BLaER1 treated with 17β-estradiol and CSF1 and Interleukin-3, amounts not matched to agents 10 nM and 100 nM (cell line): ENCODE results near the gene WIPI1.

Source experiments
- H3K27ac ChIP-seq, 11 experiments: shearing (Covaris generic); formaldehyde crosslinking; 2 replicates each; pipeline ENCODE4 v1.8.1; 2022
- H3K27me3 ChIP-seq, 11 experiments: shearing (Covaris generic); formaldehyde crosslinking; 2 replicates each; pipeline ENCODE4 v1.8.1; 2022
- H3K36me3 ChIP-seq, 11 experiments: shearing (Covaris generic); formaldehyde crosslinking; 2 replicates each; pipeline ENCODE4 v1.8.1; 2022
- H3K4me1 ChIP-seq, 10 experiments: shearing (Covaris generic); formaldehyde crosslinking; 2 replicates each; pipeline ENCODE4 v1.8.1; 2022
- H3K4me2 ChIP-seq, 11 experiments: shearing (Covaris generic); formaldehyde crosslinking; 2 replicates each; pipeline ENCODE4 v1.8.1; 2022
- H3K4me3 ChIP-seq, 10 experiments: shearing (Covaris generic); formaldehyde crosslinking; 2 replicates each; pipeline ENCODE4 v1.8.1; 2022
- H3K9ac ChIP-seq, 11 experiments: shearing (Covaris generic); formaldehyde crosslinking; 2 replicates each; pipeline ENCODE4 v1.8.1; 2022
- H3K9me3 ChIP-seq, 11 experiments: shearing (Covaris generic); formaldehyde crosslinking; replicated peaks in 1 of 11; 2 replicates each; pipeline ENCODE4 v1.8.1; 2022
- H4K20me1 ChIP-seq, 11 experiments: shearing (Covaris generic); formaldehyde crosslinking; 2 replicates each; pipeline ENCODE4 v1.8.1; 2022
- Cebpa-rat ChIP-seq, 11 experiments: shearing (Covaris generic); IDR thresholded peaks; 2 replicates each; pipeline ENCODE4 v1.8.1; 2022

Gene WIPI1

DNA sequence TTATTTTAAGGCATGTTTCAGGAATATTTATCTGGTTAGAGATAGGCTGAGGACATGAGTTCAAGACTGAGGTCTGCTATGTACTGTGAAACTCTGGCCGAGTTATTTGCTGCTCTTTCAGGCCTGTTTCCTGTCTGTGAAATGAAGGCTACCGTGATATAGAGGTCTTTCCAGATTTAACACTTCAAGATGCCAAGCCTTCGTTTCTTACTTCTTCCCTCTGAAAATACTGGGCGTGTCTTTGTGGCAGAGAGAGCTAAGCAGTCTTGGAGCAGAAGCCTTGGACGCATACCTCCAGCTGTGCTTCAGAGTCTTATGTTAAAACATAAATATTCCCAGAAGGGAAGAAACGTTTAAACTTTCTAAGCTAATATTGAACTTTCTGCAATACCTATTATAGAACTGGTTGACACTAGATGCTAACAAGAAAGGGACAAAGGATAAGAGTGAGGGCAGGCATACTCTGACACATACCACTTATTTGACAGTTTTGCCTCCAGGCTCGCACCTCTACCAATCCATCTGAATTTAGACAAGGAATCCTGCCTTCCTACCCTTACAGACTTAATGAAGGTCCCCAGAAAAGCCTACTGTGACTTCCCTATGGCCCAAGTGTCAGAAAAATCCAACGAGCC lies 17.5 kb downstream of the WIPI1 start:
- TF ChIP-seq Cebpa-rat (IDR thresholded peaks at IDR 0.05): no peak
- peaks cover 77 to 92% (median 81%) of the 10 kb centered on the region in 10 experiments for H3K4me1 ChIP-seq
- peaks cover 0 to 34% (median 17%) of the 10 kb centered on the region in 11 experiments; a peak in 10 of 22 replicates for H3K36me3 ChIP-seq
- peak overlapping the region; percentile 77 to 94 (median 86) for H3K4me2 ChIP-seq
- H3K27ac ChIP-seq: peak overlapping the region; percentile 1 to 93 (median 86); a peak in 19 of 22 replicates
- H3K9ac ChIP-seq: peak overlapping the region in 10 of 11 experiments; percentile 23 to 79 (median 74); a peak in 15 of 22 replicates
- H3K4me3 ChIP-seq: no peak overlapping the region
- H3K27me3 ChIP-seq: no peaks in the 10 kb centered on the region
- H4K20me1 ChIP-seq: no peaks in the 10 kb centered on the region; a peak in 1 of 22 replicates
- H3K9me3 ChIP-seq: 0 out of 22 replicates have a peak, but pooled peaks cover 0 to 5% (median 0%) of the 10 kb centered on the region in 11 experiments

DNA sequence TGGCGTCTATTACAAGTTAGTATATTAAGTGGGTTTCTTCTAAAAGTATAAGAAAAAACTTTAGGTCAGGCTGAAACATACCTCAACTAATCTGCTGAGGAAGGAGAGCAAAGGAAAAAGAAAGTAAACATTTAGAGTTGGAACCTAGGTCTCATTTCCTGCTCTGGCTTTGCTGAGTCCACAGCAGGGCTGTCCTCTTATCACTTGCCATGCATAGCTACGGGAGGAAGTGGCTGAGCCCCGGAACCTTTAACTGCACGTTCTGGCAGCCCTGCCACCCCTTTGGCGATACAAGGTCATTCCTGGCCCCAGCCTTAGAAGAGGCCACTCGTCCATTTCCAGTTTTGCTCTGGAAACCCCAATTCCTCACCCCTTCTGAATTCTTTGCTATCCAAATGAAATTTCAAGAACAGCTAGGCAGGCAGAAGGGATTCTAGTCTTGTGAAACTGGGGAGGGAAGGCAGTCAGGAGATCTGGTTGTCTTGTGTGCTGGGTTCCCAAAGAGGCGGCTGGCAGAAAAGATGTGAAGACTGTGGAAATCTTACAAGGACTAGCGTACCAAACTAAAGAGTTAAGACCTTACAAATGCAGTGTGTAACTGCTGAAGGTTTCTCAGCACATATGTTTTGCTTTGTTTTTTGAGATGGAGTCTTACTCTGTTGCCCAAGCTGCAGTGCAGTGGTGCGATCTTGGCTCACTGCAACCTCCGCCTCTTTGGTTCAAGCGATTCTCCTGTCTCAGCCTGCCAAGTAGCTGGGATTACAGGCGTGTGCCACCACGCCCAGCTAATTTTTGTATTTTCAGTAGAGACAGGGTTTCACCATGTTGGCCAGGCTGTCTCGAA lies 19.1 kb downstream of the WIPI1 start:
- no peaks in the 10 kb centered on the region for H3K27me3 ChIP-seq
- peak overlapping the region; percentile 76 to 90 (median 85) for H3K4me2 ChIP-seq
- H3K27ac ChIP-seq: peak overlapping the region; percentile 51 to 93 (median 85)
- peak overlapping the region in 4 of 10 experiments; percentile 5 to 36 (median 22); a peak in 8 of 20 replicates for H3K4me3 ChIP-seq
- H4K20me1 ChIP-seq: no peaks in the 10 kb centered on the region; a peak in 1 of 22 replicates
- TF ChIP-seq Cebpa-rat (IDR thresholded peaks at IDR 0.05): no peak
- H3K9ac ChIP-seq: peak overlapping the region; percentile 51 to 72 (median 66); a peak in 21 of 22 replicates
- H3K4me1 ChIP-seq: peaks cover 75 to 93% (median 89%) of the 10 kb centered on the region in 10 experiments
- 0 out of 22 replicates have a peak, but pooled peaks cover 0 to 5% (median 0%) of the 10 kb centered on the region in 11 experiments for H3K9me3 ChIP-seq
- H3K36me3 ChIP-seq: peaks cover 0 to 37% (median 13%) of the 10 kb centered on the region in 11 experiments; a peak in 12 of 22 replicates

DNA sequence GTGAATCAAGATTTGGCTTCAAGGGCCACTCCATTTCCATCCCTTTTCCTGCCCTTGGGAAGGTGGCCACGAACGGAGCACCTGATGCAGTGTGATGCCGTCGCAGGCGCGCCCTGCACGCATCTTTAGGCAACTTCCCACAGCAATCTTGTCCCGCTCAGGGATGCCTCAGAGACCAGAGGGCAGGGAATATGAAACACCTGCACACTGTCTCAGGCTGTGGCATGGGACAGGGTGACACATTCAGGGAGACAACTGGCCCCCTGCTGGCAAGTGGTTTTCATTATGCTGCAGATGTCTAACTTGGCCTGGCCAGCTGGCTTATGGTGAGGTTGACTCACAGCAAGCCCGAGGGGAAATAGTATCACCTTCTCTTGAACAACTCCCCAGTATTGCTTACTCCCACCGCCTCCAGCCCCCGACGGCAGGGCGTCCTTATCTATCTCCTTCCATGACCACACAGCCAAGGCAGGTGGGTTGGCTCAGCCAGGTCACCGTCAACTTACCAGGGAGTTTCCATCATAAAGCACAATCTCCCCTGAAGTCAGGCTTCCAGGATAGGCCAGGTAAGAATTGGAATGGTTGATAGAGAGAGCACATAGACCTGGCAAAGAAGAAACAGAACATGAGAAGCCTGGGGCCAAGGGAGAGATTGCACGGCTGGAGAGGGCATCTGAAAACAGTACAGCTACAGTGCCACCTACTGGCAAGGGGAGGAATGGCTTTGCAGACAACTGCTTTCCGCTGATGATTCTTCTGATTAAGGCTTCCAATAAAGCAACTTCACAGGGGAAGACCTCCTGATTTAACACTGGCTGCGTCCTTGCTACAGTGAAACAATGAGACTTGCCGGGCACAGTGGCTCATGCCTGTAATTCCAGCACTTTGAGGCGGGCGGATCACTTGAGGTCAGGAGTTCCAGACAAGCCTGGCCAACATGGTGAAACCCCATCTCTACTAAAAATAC lies 21.1 kb downstream of the WIPI1 start:
- Histone ChIP-seq H4K20me1 (no peaks in the 10 kb centered on the region; a peak in 1 of 22 replicates), H3K9ac (peak overlapping the region in 7 of 11 experiments; percentile 17 to 72 (median 51); a peak in 8 of 22 replicates), H3K27me3 (no peaks in the 10 kb centered on the region), H3K4me2 (peak overlapping the region; percentile 26 to 90 (median 85)), H3K9me3 (no peaks in the 10 kb centered on the region), H3K27ac (peak overlapping the region in 9 of 11 experiments; percentile 0 to 88 (median 78); a peak in 15 of 22 replicates), H3K36me3 (peaks cover 0 to 50% (median 18%) of the 10 kb centered on the region in 11 experiments; a peak in 12 of 22 replicates), H3K4me1 (peaks cover 54 to 81% (median 77%) of the 10 kb centered on the region in 10 experiments), H3K4me3 (no peak overlapping the region)
- TF ChIP-seq Cebpa-rat (IDR thresholded peaks at IDR 0.05): no peak

DNA sequence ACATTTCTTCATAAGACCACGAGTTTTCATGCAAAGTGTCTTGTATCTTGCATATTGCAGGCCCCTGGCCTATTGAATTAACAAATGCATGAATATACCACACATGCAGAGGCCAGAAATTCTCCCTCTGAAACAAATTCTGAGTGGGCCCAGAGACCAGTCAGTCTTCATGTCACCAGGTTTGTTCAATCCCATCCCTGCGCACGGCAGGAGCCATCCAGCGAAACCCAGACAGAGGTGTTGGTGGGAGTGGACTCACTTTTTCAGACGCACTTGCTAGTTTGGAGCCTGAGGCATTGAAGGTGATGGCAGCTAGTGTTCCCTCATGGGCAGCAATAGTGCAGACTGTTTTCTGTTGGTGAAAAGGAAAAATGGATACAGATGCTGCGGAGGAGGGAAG lies 21.9 kb downstream of the WIPI1 start:
- Histone ChIP-seq H3K36me3 (peaks cover 0 to 58% (median 26%) of the 10 kb centered on the region in 11 experiments; a peak in 12 of 22 replicates), H3K4me3 (no peak overlapping the region), H3K9ac (no peak overlapping the region), H3K27ac (peak overlapping the region in 2 of 11 experiments; percentile 86 to 88; a peak in 3 of 22 replicates), H3K4me1 (peaks cover 46 to 74% (median 69%) of the 10 kb centered on the region in 10 experiments), H3K9me3 (no peaks in the 10 kb centered on the region), H3K4me2 (peak overlapping the region in 6 of 11 experiments; percentile 76 to 90 (median 86); a peak in 9 of 22 replicates), H4K20me1 (peaks cover 0 to 4% (median 0%) of the 10 kb centered on the region in 11 experiments; a peak in 1 of 22 replicates), H3K27me3 (no peaks in the 10 kb centered on the region)
- TF ChIP-seq Cebpa-rat (IDR thresholded peaks at IDR 0.05): no peak

DNA sequence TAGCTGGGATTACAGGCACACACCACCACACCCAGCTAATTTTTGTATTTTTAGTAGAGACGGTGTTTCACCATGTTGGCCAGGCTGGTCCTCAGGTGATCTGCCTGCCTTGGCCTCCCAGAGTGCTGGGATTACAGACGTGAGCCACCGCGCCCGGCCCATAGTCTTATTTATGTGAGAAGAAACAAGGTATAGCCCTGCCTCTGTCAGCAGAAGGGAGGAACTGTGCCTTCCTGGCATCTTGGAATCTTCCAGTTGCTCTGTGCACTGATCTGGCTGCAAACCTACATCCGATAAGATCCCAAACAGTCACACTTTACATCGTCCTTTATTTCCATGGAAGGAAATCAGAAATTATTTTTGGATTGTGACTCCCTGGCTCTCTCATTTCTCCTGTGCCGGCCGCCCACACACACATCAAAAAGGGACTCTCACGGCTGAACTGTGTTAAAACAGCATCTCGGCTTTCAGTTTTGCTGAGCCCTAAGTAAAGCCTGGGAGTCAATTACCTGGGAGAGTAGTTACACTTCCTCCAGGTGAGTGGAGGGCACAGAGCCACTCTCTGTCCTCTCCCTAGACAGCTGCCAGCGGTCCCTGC lies 23.3 kb downstream of the WIPI1 start:
- Histone ChIP-seq H4K20me1 (peaks cover 0 to 4% (median 0%) of the 10 kb centered on the region in 11 experiments; a peak in 1 of 22 replicates), H3K9ac (peak overlapping the region in 4 of 11 experiments; percentile 4 to 36 (median 9); a peak in 4 of 22 replicates), H3K4me1 (peaks cover 33 to 60% (median 55%) of the 10 kb centered on the region in 10 experiments), H3K27ac (peak overlapping the region in 2 of 11 experiments; percentile 11 to 47; a peak in 1 of 22 replicates), H3K4me2 (peak overlapping the region in 8 of 11 experiments; percentile 3 to 50 (median 23); a peak in 9 of 22 replicates), H3K9me3 (no peaks in the 10 kb centered on the region), H3K4me3 (no peak overlapping the region), H3K36me3 (peaks cover 0 to 72% (median 32%) of the 10 kb centered on the region in 11 experiments; a peak in 13 of 22 replicates), H3K27me3 (no peaks in the 10 kb centered on the region)
- TF ChIP-seq Cebpa-rat (IDR thresholded peaks at IDR 0.05): no peak

DNA sequence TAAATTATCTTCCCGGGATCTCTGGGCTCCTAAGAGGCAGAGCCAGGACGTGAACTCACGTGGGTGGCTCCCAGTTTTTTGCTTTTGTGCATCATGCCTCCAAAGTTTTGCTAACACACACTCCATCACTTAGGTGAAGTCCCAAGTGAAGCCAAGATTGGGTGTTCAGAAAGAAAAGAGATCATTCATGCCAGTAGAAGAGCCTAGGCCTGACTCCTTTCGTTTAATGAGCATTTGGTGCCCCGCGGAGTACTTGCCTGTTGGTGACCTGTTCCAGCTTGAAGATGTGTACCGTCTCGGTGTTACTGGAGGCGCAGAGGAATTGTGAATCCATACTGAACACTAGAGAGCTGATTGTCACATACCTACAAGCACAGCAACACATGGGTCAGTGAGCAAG lies 24.1 kb downstream of the WIPI1 start:
- H3K4me3 ChIP-seq: no peak overlapping the region
- H3K9me3 ChIP-seq: no peaks in the 10 kb centered on the region
- H3K27me3 ChIP-seq: no peaks in the 10 kb centered on the region
- no peak overlapping the region for H3K4me2 ChIP-seq
- peaks cover 0 to 4% (median 0%) of the 10 kb centered on the region in 11 experiments; a peak in 1 of 22 replicates for H4K20me1 ChIP-seq
- no peak overlapping the region for H3K9ac ChIP-seq
- H3K36me3 ChIP-seq: peaks cover 0 to 80% (median 40%) of the 10 kb centered on the region in 11 experiments; a peak in 14 of 22 replicates
- TF ChIP-seq Cebpa-rat (IDR thresholded peaks at IDR 0.05): no peak
- peaks cover 25 to 52% (median 47%) of the 10 kb centered on the region in 10 experiments for H3K4me1 ChIP-seq
- peak overlapping the region in 1 of 11 experiments; percentile 8; a peak in 1 of 22 replicates for H3K27ac ChIP-seq

DNA sequence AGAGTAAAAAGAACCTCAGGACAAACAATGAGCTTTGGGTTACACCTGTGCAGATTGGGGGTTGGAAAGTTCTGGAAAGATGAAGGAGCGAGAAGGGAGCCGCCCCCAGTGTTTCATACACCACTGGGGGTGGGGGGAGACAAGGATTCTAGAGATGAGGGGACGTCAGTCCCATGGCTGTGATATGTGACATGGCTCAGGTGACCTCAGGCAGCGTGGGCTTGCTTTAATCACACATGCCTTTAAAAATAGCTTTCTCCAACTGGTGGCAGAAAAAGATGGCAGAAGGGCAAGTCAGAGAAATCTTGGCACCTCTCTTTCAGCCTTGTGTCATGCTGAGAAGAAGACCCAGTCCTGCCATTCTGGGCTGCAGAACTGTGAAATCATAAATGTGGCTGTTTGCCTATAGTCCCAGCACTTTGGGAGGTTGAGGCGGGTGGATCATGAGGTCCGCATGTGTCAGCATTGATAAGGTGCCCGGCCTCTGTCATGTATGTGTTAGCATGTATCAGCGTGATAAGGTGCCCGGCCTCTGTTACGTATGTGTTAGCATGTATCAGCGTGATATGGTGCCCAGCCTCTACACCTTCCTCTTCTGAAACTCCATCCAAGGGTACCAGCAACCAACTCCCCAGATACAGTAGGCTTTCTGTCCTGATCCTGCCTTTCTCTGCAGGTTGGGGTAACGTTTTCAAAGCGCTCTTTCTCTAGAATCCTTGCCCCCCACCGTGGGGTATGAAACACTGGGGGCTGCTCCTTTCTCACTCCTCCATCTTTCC lies 25.0 kb downstream of the WIPI1 start:
- no peak for TF ChIP-seq Cebpa-rat (IDR thresholded peaks at IDR 0.05)
- peak overlapping the region in 2 of 11 experiments; percentile 8 to 20; a peak in 1 of 22 replicates for H3K4me2 ChIP-seq
- H4K20me1 ChIP-seq: peaks cover 0 to 4% (median 0%) of the 10 kb centered on the region in 11 experiments; a peak in 1 of 22 replicates
- peaks cover 16 to 43% (median 38%) of the 10 kb centered on the region in 10 experiments for H3K4me1 ChIP-seq
- H3K9me3 ChIP-seq: no peaks in the 10 kb centered on the region
- peak overlapping the region in 2 of 11 experiments; percentile 7 to 42; a peak in 1 of 22 replicates for H3K9ac ChIP-seq
- H3K27me3 ChIP-seq: no peaks in the 10 kb centered on the region
- H3K4me3 ChIP-seq: no peak overlapping the region
- peak overlapping the region in 2 of 11 experiments; percentile 16 to 35; a peak in 2 of 22 replicates for H3K27ac ChIP-seq
- peaks cover 0 to 89% (median 43%) of the 10 kb centered on the region in 11 experiments; a peak in 14 of 22 replicates for H3K36me3 ChIP-seq
